Endometrial microvascular endothelial cells (primary cell): ENCODE data around the gene CIDEB. TPM values are rescaled to one million over a fixed set of nuclear protein-coding genes. Genes with fewer than 3 reads are reported as not detected.

ENCODE experiments used
- in situ Hi-C: cut with HindIII; loops from 2 replicates; pipeline ENCODE4 v1.10.0; 2017; ENCODE audit warnings: low sequenced_read_pairs, low pct_unique_long_range_greater_than_20kb; ENCODE audit errors: inconsistent ontology term
- total RNA-seq: library from RNA; depleted of rRNA; stranded (reverse); fragments of >200 nt; gene quantifications from one replicate; pipeline ENCODE4 v1.2.3, GENCODE V29; 2015; ENCODE audit errors: inconsistent ontology term

The CIDEB gene
- total RNA-seq, 1 donor from 2014 or later = 20.7 TPM

- in situ Hi-C loops = no loop called here
Observed at GRCh38 chr14:24315243-24315806, 7.5 kb upstream of the CIDEB start.

GRCh38 chr14:24314377-24315193 lies 6.8 kb upstream of the CIDEB start:
- in situ Hi-C loops = no loop called here

DNA sequence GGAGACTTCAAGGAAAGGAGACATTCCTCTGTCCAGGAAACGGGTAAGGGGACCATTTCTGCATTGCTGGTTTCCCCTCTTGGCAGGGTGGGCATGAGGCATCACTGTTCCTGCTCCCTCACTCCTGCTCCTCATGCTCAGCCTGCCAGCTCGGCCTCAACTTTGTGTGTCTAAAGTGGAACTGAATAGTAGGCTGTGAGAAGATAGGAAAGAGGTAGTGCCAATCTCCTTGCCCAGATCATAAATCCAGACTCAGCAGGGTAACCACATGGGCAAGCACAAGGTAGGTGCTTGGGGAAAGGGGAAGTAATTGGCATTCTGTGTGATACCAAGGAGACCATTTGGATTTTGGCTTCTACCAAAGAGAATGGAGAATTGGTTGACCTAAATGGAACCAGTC lies 6.1 kb upstream of the CIDEB start:
- in situ Hi-C loops = no loop called here

- in situ Hi-C loops = no loop called here
Observed at GRCh38 chr14:24312736-24313507, 5.1 kb upstream of the CIDEB start.

GRCh38 chr14:24311837-24312615 lies 4.2 kb upstream of the CIDEB start:
- in situ Hi-C loops = no loop called here

- in situ Hi-C loops = no loop called here
Observed at GRCh38 chr14:24310646-24311604, 3.1 kb upstream of the CIDEB start, which contains the start of gene LTB4R. Gene LTB4R, plus strand, starts transcription at chr14:24311502. Its CDS starts 4,150 bp downstream, at chr14:24315652.

GRCh38 chr14:24310265-24310645 lies 2.5 kb upstream of the CIDEB start:
- in situ Hi-C loops = no loop called here

DNA sequence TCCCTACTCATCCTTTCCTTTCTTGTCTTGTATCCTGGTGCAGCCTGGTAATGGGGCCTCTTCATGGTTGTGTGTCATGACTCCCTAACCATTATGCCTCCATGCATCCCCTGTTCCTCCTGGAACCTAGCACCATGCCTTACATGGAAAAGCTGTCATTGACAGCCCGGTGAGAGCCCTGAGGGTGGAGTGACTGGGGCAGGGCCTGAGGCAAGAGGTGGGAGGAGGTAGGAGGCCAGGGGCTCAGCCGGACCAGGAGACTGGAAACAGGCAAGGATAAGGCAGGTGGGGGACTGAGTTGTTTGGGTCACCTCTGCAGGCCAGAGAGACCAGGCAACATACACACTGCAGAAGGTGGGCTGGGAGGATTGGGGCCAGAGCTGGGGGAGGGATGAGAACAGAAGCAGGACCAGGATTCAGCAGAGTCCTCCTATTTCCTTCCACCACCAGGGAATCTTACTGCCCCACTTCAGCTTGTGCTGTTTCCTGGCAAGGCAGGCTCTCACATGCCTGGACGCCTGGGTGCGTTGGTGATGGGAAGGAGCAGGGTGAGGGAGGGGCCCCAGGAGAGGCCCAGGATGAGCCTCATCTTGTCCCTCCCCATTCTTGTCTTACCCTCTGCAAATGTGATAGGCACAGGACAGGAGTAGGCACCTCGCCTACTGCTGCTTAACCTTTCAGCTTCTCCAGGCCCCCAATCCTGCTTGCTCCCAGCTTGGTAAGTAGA lies 1.9 kb upstream of the CIDEB start, which contains the start of gene LTB4R2:
Gene LTB4R2 (plus strand): TSS at position 603 of the 727 bp plus-strand sequence. CDS start 525 bp downstream, outside the sequence.
- in situ Hi-C loops = no loop called here

GRCh38 chr14:24308342-24309124 lies 756 bp upstream of the CIDEB start:
- in situ Hi-C loops = no loop called here

DNA sequence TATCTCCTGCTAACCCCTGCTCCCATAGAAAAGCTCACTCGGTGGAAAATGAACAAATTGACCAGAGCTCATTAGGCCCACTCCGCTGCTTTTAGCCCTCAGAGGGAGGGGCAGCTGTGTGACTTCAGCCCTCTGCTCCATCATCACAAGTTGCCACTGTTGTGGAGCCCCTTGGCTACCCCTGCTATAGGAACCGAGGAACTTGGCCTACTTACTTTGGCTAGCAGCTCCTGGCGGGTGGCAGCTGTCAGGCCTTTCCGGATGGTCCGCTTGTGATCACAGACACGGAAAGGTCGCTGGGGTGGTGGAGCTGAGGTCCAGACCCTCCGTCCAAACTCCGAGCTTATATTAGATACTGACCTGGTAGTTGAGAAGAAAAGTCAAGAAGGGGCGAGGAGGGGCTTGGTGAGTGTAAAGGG lies 612 bp downstream of the CIDEB start:
- in situ Hi-C loops = no loop called here

GRCh38 chr14:24304019-24304387 lies 3.8 kb downstream of the CIDEB start:
- in situ Hi-C loops = no loop called here

- in situ Hi-C loops = no loop called here
Observed at GRCh38 chr14:24300326-24300980, 7.3 kb downstream of the CIDEB start.

- in situ Hi-C loops = loop anchor here (10.0 kb wide), 1 partner anchor 95 kb away; the partner anchor contains the start of gene TSSK4
Observed at GRCh38 chr14:24299255-24300191, 8.3 kb downstream of the CIDEB start, which contains the start of the genes DHRS1 and NOP9. Gene DHRS1, minus strand, starts transcription at chr14:24299780. Its CDS starts 674 bp downstream, at chr14:24299106. Gene NOP9, plus strand, starts transcription at chr14:24299850. Its CDS starts 105 bp downstream, at chr14:24299955.

- in situ Hi-C loops = loop anchor here (10.0 kb wide), 1 partner anchor 94 kb away; the partner anchor contains the start of gene TSSK4
Observed at GRCh38 chr14:24298892-24299254, 8.9 kb downstream of the CIDEB start.
